PC-3 (cell line): ENCODE measurements around the gene CBX2.

Source experiments
- EZH2 ChIP-seq: fragments of 300-600 bp; sonication (generic); IDR thresholded peaks from one replicate; pipeline ENCODE4 v1.6.1; 2017; ENCODE audit warnings: antibody characterized with exemption, mild to moderate bottlenecking, low read length; ENCODE audit not compliant: unreplicated experiment
- EZH2phosphoT487 ChIP-seq: fragments of 300-600 bp; sonication (generic); IDR thresholded peaks from 2 replicates; pipeline ENCODE4 v1.6.1; 2018; ENCODE audit warnings: mild to moderate bottlenecking, antibody characterized with exemption, low read length, borderline replicate concordance
- TF ChIP-seq, protein P1 (sequence below): fragments of 300-600 bp; sonication (generic); conservative IDR thresholded peaks from 2 replicates; pipeline ENCODE4 v1.5.1; 2017; ENCODE audit warnings: antibody characterized with exemption, low read depth, mild to moderate bottlenecking, low read length

DNA sequence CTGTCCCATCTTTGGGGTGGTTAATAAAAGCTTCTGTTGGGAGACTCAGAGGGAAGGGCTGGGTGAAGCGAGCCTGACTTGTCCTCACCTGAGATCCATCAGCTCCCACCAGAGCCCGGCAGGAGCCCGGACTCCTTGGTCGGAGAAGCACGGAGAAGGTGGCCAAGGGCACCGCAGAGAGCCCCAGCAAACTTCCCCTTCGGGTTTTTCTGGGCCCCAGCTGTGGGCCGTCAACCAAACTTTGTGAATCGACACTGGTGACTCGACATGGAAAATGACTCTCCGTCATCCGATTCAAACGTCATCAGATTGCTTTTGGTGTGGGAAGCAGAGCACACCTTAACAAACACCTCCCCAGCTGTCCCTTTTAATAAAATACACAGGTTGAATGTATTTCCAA is 25.8 kb upstream of the CBX2 start:
- TF ChIP-seq EZH2phosphoT487 (no peak), EZH2 (no peak)
- TF ChIP-seq, protein P1, sequence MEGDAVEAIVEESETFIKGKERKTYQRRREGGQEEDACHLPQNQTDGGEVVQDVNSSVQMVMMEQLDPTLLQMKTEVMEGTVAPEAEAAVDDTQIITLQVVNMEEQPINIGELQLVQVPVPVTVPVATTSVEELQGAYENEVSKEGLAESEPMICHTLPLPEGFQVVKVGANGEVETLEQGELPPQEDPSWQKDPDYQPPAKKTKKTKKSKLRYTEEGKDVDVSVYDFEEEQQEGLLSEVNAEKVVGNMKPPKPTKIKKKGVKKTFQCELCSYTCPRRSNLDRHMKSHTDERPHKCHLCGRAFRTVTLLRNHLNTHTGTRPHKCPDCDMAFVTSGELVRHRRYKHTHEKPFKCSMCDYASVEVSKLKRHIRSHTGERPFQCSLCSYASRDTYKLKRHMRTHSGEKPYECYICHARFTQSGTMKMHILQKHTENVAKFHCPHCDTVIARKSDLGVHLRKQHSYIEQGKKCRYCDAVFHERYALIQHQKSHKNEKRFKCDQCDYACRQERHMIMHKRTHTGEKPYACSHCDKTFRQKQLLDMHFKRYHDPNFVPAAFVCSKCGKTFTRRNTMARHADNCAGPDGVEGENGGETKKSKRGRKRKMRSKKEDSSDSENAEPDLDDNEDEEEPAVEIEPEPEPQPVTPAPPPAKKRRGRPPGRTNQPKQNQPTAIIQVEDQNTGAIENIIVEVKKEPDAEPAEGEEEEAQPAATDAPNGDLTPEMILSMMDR = no peak
